PC-3 (cell line): ENCODE measurements around the gene SMAP1.

Experiments
- CTCF ChIP-seq: fragments of 300-600 bp; sonication (generic); conservative IDR thresholded peaks from 2 replicates; pipeline ENCODE4 v1.5.1; 2017; ENCODE audit warnings: antibody characterized with exemption, low read depth, mild to moderate bottlenecking, low read length
- EZH2 ChIP-seq: fragments of 300-600 bp; sonication (generic); IDR thresholded peaks from one replicate; pipeline ENCODE4 v1.6.1; 2017; ENCODE audit warnings: antibody characterized with exemption, mild to moderate bottlenecking, low read length; ENCODE audit not compliant: unreplicated experiment
- EZH2phosphoT487 ChIP-seq: fragments of 300-600 bp; sonication (generic); IDR thresholded peaks from 2 replicates; pipeline ENCODE4 v1.6.1; 2018; ENCODE audit warnings: mild to moderate bottlenecking, antibody characterized with exemption, low read length, borderline replicate concordance

GRCh38 chr6:70668499-70668812 lies 773 bp downstream of the SMAP1 start:
- TF ChIP-seq CTCF (no peak), EZH2 (no peak), EZH2phosphoT487 (no peak)
